Measurements from ENCODE around the gene FBXO3.
A peak's percentile ranks its signal among the peaks of the same experiment; 100 is the strongest.
"Not testable (repeated sequence)": the region's sequence is repeated elsewhere in the genome, so short reads cannot be mapped to it uniquely, and the experiment has no call there.

Gene FBXO3

DNA sequence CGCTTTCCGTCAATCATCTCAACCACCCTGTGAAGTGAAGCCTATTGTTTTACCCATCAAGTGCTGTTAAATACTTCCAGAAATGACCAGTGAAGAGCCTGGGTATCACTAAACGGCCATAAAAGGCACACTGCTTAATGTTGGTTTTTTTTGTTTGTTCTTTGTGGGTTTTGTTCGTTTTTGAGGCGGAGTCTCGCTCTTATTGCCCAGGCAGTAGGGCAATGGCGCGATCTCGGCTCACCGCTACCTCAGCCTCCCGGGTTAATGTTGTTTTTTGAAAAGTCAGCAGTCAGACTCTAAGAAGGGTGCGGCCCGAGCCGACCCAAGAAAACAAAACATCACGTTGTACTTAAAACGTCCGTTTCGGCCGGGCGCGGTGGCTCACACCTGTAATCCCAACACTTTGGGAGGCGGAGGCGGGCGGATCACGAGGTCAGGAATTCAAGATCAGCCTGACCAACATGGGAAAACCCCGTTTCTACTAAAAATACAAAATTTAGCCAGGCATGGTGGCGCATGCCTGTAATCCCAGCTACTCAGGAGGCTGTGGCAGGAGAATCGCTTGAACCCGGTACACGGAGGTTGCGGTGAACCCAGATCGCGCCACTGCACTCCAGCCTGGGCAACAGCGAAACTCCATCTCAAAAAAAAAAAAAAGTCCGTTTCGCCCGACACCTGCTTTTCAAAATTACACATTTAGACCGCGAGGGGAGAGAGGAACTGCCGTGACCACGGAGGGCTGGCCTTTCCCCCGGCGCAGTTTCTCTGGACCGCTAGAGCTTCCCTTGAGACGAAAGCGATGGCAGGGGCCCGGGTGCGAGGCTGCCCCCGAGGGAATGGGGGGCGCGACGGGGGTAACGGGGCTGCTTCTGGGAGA, 38.8 kb downstream of the FBXO3 start:
- TF ChIP-seq POLR2A (IDR thresholded peaks at IDR 0.05; ENCODE audit: low read depth, low read length) (no peak), TAF1 (IDR thresholded peaks at IDR 0.05; ENCODE audit: borderline replicate concordance, low read depth, low read length) (no peak), POLR2AphosphoS5 (IDR thresholded peaks at IDR 0.05; ENCODE audit: low read depth, low read length) (no peak)
- DNase-seq (ENCODE audit: insufficient read length) (peak; percentile 50), FAIRE-seq (no peak)

- DNase-seq (ENCODE audit: insufficient read length) = no peak
- TF ChIP-seq TAF1 (IDR thresholded peaks at IDR 0.05; ENCODE audit: borderline replicate concordance, low read depth, low read length) (no peak), POLR2AphosphoS5 (IDR thresholded peaks at IDR 0.05; ENCODE audit: low read depth, low read length) (no peak), POLR2A (IDR thresholded peaks at IDR 0.05; ENCODE audit: low read depth, low read length) (no peak)
Observed at GRCh38 chr11:33734441-33735270, 39.7 kb downstream of the FBXO3 start.

GRCh38 chr11:33733980-33734379, 40.3 kb downstream of the FBXO3 start:
- TF ChIP-seq POLR2AphosphoS5 (IDR thresholded peaks at IDR 0.05; ENCODE audit: low read depth, low read length) = no peak
- TF ChIP-seq POLR2A (IDR thresholded peaks at IDR 0.05; ENCODE audit: low read depth, low read length) = no peak
- no peak for TF ChIP-seq TAF1 (IDR thresholded peaks at IDR 0.05; ENCODE audit: borderline replicate concordance, low read depth, low read length)
- DNase-seq (ENCODE audit: insufficient read length) (no peak), FAIRE-seq (no peak)

More at GRCh38 chr11:33734441-33735270, 39.7 kb downstream of the FBXO3 start:
- peak; percentile 24 for FAIRE-seq

DNA sequence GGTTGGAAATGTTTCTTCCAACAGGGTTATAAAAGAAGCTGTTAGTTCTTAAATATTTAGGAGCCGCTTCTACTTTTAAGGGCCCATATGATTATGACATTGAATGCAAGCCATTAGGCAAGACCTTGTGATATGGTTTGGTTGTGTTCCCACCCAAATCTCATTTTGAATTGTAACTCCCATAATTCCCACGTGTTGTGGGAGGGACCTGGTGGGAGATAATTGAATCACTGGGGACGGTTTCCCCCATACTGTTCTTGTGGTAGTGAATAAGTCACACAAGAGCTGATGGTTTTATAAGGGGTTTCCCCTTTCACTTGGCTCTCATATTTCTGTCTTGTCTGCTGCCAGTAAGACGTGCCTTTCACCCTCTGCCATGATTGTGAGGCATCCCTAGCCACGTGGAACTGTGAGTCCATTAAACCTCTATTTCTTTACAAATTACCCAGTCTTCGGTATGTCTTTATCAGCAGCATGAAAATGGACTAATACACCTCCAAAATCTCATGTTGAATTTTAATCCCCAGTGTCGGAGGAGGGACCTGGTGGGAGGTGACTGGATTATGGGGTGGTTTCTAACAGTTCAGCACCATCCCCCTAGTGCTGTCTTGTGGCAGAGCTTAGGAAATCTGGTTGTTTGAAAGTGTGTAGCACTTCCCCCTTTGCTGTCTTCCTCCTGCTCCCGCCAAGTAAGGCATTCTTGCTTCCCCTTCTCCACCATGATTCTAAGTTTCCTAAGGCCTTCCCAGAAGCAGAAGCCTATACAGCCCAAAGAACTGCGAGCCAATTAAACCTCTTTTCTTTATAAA, 42.4 kb downstream of the FBXO3 start:
- FAIRE-seq (peak; percentile 62), DNase-seq (ENCODE audit: insufficient read length) (no peak)
- TF ChIP-seq POLR2AphosphoS5 (IDR thresholded peaks at IDR 0.05; ENCODE audit: low read depth, low read length) (no peak), POLR2A (IDR thresholded peaks at IDR 0.05; ENCODE audit: low read depth, low read length) (no peak), TAF1 (IDR thresholded peaks at IDR 0.05; ENCODE audit: borderline replicate concordance, low read depth, low read length) (no peak)

GRCh38 chr11:33730716-33731115, 43.6 kb downstream of the FBXO3 start:
- TF ChIP-seq POLR2AphosphoS5 (IDR thresholded peaks at IDR 0.05; ENCODE audit: low read depth, low read length) (no peak), TAF1 (IDR thresholded peaks at IDR 0.05; ENCODE audit: borderline replicate concordance, low read depth, low read length) (no peak), POLR2A (IDR thresholded peaks at IDR 0.05; ENCODE audit: low read depth, low read length) (no peak)
- DNase-seq (ENCODE audit: insufficient read length) (no peak), FAIRE-seq (no peak)

GRCh38 chr11:33729072-33729664, 45.2 kb downstream of the FBXO3 start:
- DNase-seq (ENCODE audit: insufficient read length); FAIRE-seq: not testable (repeated sequence)

DNA sequence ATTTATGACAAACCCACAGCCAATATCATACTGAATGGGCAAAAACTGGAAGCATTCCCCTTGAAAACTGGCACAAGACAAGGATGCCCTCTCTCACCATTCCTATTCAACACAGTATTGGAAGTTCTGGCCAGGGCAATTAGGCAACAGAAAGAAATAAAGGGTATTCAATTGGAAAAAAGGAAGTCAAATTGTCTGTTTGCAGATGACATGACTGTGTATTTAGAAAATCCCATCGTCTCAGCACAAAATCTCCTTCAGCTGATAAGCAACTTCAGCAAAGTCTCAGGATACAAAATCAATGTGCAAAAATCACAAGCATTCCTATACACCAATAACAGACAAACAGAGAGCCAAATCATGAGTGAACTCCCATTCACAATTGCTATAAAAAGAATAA, 46.8 kb downstream of the FBXO3 start:
- not testable (repeated sequence) for DNase-seq (ENCODE audit: insufficient read length); FAIRE-seq

DNA sequence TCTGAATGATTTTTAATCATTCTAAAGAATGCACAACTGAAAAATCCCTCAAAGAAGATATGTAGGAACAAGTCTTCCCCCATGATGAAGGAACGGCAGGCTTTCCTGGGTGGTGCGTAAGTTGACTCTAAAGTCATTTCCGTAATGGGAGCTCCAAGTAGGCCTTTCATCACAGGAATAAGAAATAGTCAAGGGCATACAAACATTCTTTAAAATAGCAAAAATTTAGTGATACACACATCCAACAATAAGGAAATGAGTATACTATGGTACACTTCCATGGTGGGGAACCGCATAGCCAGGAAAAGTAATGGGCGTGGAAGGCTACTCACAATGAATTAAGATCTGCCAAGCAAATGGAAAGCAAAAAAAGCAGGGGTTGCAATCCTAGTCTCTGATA, 48.8 kb downstream of the FBXO3 start:
- FAIRE-seq (no peak), DNase-seq (ENCODE audit: insufficient read length) (no peak)
- TF ChIP-seq POLR2AphosphoS5 (IDR thresholded peaks at IDR 0.05; ENCODE audit: low read depth, low read length) (no peak), TAF1 (IDR thresholded peaks at IDR 0.05; ENCODE audit: borderline replicate concordance, low read depth, low read length) (no peak)

GRCh38 chr11:33724644-33725035, 49.7 kb downstream of the FBXO3 start:
- DNase-seq (ENCODE audit: insufficient read length) (no peak), FAIRE-seq (no peak)
- no peak for TF ChIP-seq POLR2A (IDR thresholded peaks at IDR 0.05; ENCODE audit: low read depth, low read length)
- no peak for TF ChIP-seq POLR2AphosphoS5 (IDR thresholded peaks at IDR 0.05; ENCODE audit: low read depth, low read length)
- no peak for TF ChIP-seq TAF1 (IDR thresholded peaks at IDR 0.05; ENCODE audit: borderline replicate concordance, low read depth, low read length)

- DNase-seq (ENCODE audit: insufficient read length) (no peak), FAIRE-seq (no peak)
Observed at GRCh38 chr11:33723238-33723881, 51.0 kb downstream of the FBXO3 start.

More at GRCh38 chr11:33723238-33723881, 51.0 kb downstream of the FBXO3 start:
- TF ChIP-seq POLR2A (IDR thresholded peaks at IDR 0.05; ENCODE audit: low read depth, low read length) (no peak), TAF1 (IDR thresholded peaks at IDR 0.05; ENCODE audit: borderline replicate concordance, low read depth, low read length) (no peak), POLR2AphosphoS5 (IDR thresholded peaks at IDR 0.05; ENCODE audit: low read depth, low read length) (no peak)
